ENCODE results near the gene C19orf53.

- TF ChIP-seq, protein P1, sequence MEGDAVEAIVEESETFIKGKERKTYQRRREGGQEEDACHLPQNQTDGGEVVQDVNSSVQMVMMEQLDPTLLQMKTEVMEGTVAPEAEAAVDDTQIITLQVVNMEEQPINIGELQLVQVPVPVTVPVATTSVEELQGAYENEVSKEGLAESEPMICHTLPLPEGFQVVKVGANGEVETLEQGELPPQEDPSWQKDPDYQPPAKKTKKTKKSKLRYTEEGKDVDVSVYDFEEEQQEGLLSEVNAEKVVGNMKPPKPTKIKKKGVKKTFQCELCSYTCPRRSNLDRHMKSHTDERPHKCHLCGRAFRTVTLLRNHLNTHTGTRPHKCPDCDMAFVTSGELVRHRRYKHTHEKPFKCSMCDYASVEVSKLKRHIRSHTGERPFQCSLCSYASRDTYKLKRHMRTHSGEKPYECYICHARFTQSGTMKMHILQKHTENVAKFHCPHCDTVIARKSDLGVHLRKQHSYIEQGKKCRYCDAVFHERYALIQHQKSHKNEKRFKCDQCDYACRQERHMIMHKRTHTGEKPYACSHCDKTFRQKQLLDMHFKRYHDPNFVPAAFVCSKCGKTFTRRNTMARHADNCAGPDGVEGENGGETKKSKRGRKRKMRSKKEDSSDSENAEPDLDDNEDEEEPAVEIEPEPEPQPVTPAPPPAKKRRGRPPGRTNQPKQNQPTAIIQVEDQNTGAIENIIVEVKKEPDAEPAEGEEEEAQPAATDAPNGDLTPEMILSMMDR (IDR thresholded peaks at IDR 0.05; ENCODE audit: borderline replicate concordance, extremely low read depth, low read length, poor library complexity, severe bottlenecking): no peak
- no peak for TF ChIP-seq EZH2 (IDR thresholded peaks at IDR 0.05; ENCODE audit: borderline replicate concordance, low read depth, low read length, severe bottlenecking)
Measured at GRCh38 chr19:13823256-13823655, 49.0 kb downstream of the C19orf53 start.

Measured in DND-41 (cell line).